T-cell (primary cell): ENCODE data around the gene SPATS2L. TPM values are rescaled to one million over a fixed set of nuclear protein-coding genes. Genes with fewer than 3 reads are reported as not detected.

Source experiments
- ATAC-seq, 4 experiments: fragments of 200-7000 bp in 3 of 4; fragments of 150-1000 bp in 1 of 4; cut with Tn5 transposase; replicated peaks in 1 of 4; 1 replicate in 3 of 4; 2 replicates in 1 of 4; pipeline ENCODE4 v1.10.0; 2021; ENCODE audit warnings: moderate library complexity in 3 of 4, mild to moderate bottlenecking in 2 of 4, moderate number of reproducible peaks in 1 of 4
- CTCF ChIA-PET, 2 donors: fragments of 300-600 bp; sonication (Branson Sonifier 250); formaldehyde crosslinking; loops; one replicate each; lab custom pipeline; 2022; ENCODE audit warnings: antibody characterized with exemption in 2 of 2; lab: Charles Lee
- POLR2A ChIA-PET, 2 donors: fragments of 300-600 bp; sonication (Branson Sonifier 250); formaldehyde crosslinking; loops; one replicate each; lab custom pipeline; 2022; ENCODE audit warnings: antibody characterized with exemption in 2 of 2; lab: Charles Lee
- DNase-seq, 35 experiments: peaks; one replicate each; pipeline versions ENCODE4 v3.0.0 to v3.0.0-alpha.2; 2013 to 2023
- H3K27ac ChIP-seq: one replicate; pipeline ENCODE4 v1.5.1; 2013; ENCODE audit warnings: low read length
- H3K27me3 ChIP-seq, 2 experiments: replicated peaks in 1 of 2; 1 replicate in 1 of 2; 2 replicates in 1 of 2; pipeline versions ENCODE4 v1.6.1 to v1.7.0; 2013; ENCODE audit warnings: low read length in 1 of 2, mixed read lengths in 1 of 2; ENCODE audit not compliant: control insufficient read depth in 2 of 2, insufficient read depth in 2 of 2; ENCODE audit errors: extremely low read depth in 1 of 2
- H3K36me3 ChIP-seq, 2 donors: 1 replicate in 1 of 2; 2 replicates in 1 of 2; pipeline versions ENCODE4 v1.6.1 to v1.7.0; 2013; ENCODE audit warnings: low read length in 1 of 2; ENCODE audit not compliant: control insufficient read depth in 2 of 2, insufficient read depth in 1 of 2; ENCODE audit errors: extremely low read depth in 1 of 2
- H3K4me1 ChIP-seq, 2 experiments: 1 replicate in 1 of 2; 2 replicates in 1 of 2; pipeline versions ENCODE4 v1.6.1 to v1.7.0; 2013; ENCODE audit warnings: low read length in 2 of 2, mixed read lengths in 1 of 2; ENCODE audit not compliant: insufficient read depth in 2 of 2, control insufficient read depth in 1 of 2; ENCODE audit errors: extremely low read depth in 1 of 2
- H3K4me3 ChIP-seq, 2 donors: 1 replicate in 1 of 2; 2 replicates in 1 of 2; pipeline versions ENCODE4 v1.5.1 to v1.7.0; 2013; ENCODE audit warnings: mild to moderate bottlenecking in 2 of 2, low read length in 1 of 2, moderate library complexity in 1 of 2; ENCODE audit not compliant: control insufficient read depth in 1 of 2; ENCODE audit errors: extremely low read depth in 1 of 2
- H3K9me3 ChIP-seq: 2 replicates; pipeline ENCODE4 v1.7.0; 2013
- H3K27ac Mint-ChIP-seq, 2 donors: one replicate each; pipeline ENCODE4 v1.8.0; 2020 to 2021; ENCODE audit warnings: mild to moderate bottlenecking in 2 of 2, mixed read lengths in 2 of 2
- H3K27me3 Mint-ChIP-seq, 2 donors: one replicate each; pipeline ENCODE4 v1.8.0; 2021 to 2022; ENCODE audit warnings: mixed read lengths in 2 of 2
- H3K36me3 Mint-ChIP-seq: one replicate; pipeline ENCODE4 v1.8.0; 2021; ENCODE audit warnings: mixed read lengths
- H3K4me1 Mint-ChIP-seq, 3 donors: one replicate each; pipeline ENCODE4 v1.8.0; 2020 to 2022; ENCODE audit warnings: mixed read lengths in 3 of 3, mild to moderate bottlenecking in 1 of 3
- H3K4me3 Mint-ChIP-seq, 3 donors: one replicate each; pipeline ENCODE4 v1.8.0; 2020 to 2022; ENCODE audit warnings: mild to moderate bottlenecking in 3 of 3, mixed read lengths in 3 of 3, moderate library complexity in 3 of 3
- H3K9me3 Mint-ChIP-seq, 3 donors: one replicate each; pipeline ENCODE4 v1.8.0; 2020 to 2022; ENCODE audit warnings: mixed read lengths in 3 of 3
- whole genome bisulfite sequencing: methylation state at CpG from one replicate; pipeline ENCODE4 v1.1.5; 2013; ENCODE audit warnings: missing lambda C conversion rate; ENCODE audit not compliant: insufficient coverage; 5-methylcytosine and 5-hydroxymethylcytosine counted together
- total RNA-seq, 35 experiments: library from RNA in 6 of 35; stranded (reverse) in 6 of 35; fragments of 120-200 nt in 1 of 35; gene quantifications; one replicate each; pipeline versions ENCODE4 v1.2.1 to v1.2.4 and lab custom pipeline; 2013 to 2026

The SPATS2L gene
- total RNA-seq, 5 donors from 2014 or later (not counting 1 experiment from before 2014, with no cell fraction given): 5.4 to 9.3 (median 5.9) TPM

DNA sequence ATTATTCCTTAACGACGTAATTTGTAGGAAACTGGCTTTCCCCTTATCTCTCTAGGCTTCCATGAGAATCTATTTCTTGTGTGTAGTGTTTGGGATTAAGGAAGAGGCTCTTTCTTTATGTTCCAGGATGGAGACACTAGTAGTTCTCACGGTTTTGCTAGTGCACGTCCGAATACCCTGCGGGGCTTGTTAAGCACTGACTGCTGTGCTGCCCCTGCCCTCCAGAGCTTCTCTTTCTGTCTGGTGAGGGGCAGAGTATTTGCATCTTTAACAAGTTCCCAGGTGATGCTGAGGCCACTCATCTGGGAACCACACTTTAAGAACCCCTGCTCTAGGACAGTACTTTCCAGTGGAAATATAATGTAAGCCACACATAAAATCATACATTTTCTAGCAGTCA is 76.4 kb downstream of the SPATS2L start:
- peaks cover 20 to 30% (median 26%) of the 10 kb centered on the region in 3 donors for H3K4me1 Mint-ChIP-seq
- no peaks in the 10 kb centered on the region for H3K9me3 Mint-ChIP-seq
- no peaks in the 10 kb centered on the region for H3K27me3 Mint-ChIP-seq
- H3K27ac Mint-ChIP-seq: peak overlapping the region in 1 of 2 donors; percentile 48
- Histone ChIP-seq H3K36me3 (no peaks in the 10 kb centered on the region), H3K27ac (no peak overlapping the region), H3K9me3 (no peaks in the 10 kb centered on the region), H3K4me3 (no peak overlapping the region), H3K4me1 (peaks cover 4 to 6% of the 10 kb centered on the region in 2 experiments), H3K27me3 (no peaks in the 10 kb centered on the region)
- H3K4me3 Mint-ChIP-seq: no peak overlapping the region
- ChIA-PET POLR2A (no interaction called here), CTCF (interaction anchor here (1.0 to 1.1 kb wide), 3 partner anchors 8 to 144 kb away, joined by 3 to 4 read pairs (median 4); no protein-coding TSS in a partner anchor)
- DNase-seq (no peak), ATAC-seq (no peak)
- WGBS: 100% methylated on average over 1 of the region's 6 CpGs
- H3K36me3 Mint-ChIP-seq: no peaks in the 10 kb centered on the region

DNA sequence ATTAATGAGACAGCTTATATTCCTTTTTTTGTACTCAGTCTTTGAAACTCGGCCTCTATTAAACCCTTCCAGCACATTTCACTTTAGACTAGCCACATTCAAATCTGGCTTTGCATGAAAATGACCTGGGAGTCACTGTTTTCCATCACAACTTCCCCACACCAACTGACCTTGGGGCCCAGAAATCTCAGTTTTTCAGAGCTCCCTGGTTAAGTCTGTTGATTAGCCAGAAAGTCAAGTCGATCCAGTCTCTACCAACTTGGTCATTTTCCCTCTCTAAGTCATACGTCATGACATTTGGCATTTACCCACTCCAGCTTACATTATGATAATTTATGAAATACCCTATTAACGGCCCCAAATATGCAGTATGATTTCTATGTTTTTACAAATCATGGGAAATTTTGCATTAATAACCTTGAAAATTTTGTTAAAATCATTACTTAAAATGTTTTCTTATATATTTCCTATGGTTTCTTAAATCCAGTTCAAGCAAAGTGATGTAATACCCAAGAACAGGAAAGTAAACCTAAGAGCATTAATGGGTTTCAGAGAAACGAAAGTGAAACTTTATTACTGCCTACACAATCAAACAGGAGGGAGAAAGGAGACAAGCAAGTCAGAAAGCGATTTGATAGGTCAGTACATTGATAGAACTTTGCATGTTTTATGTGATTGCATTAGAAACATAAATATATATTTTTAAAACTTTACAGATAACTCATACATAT is 77.1 kb downstream of the SPATS2L start:
- Mint-ChIP-seq H3K27me3 (no peaks in the 10 kb centered on the region), H3K4me1 (peaks cover 20 to 27% (median 23%) of the 10 kb centered on the region in 3 donors), H3K36me3 (no peaks in the 10 kb centered on the region), H3K27ac (peak overlapping the region; percentile 79 to 84), H3K4me3 (peak overlapping the region; percentile 15 to 60 (median 50)), H3K9me3 (no peaks in the 10 kb centered on the region)
- ATAC-seq: peak; percentile 69 to 87 (median 74)
- Histone ChIP-seq H3K9me3 (no peaks in the 10 kb centered on the region), H3K27me3 (no peaks in the 10 kb centered on the region), H3K4me3 (peak overlapping the region in 1 of 2 donors; percentile 6), H3K4me1 (peaks cover 4 to 6% of the 10 kb centered on the region in 2 experiments), H3K36me3 (no peaks in the 10 kb centered on the region), H3K27ac (peak overlapping the region; percentile 40)
- POLR2A ChIA-PET: interaction anchor here in 1 of 2 donors (1.0 kb wide), 1 partner anchor 142 kb away, joined by 3 read pairs; no protein-coding TSS in a partner anchor
- 86% methylated on average over 1 of the region's 6 CpGs for WGBS
- CTCF ChIA-PET: interaction anchor here (1.0 to 1.1 kb wide), 3 partner anchors 9 to 143 kb away, joined by 3 to 4 read pairs (median 4); no protein-coding TSS in a partner anchor
- peak in 1 of 35 experiments; percentile 63 for DNase-seq

DNA sequence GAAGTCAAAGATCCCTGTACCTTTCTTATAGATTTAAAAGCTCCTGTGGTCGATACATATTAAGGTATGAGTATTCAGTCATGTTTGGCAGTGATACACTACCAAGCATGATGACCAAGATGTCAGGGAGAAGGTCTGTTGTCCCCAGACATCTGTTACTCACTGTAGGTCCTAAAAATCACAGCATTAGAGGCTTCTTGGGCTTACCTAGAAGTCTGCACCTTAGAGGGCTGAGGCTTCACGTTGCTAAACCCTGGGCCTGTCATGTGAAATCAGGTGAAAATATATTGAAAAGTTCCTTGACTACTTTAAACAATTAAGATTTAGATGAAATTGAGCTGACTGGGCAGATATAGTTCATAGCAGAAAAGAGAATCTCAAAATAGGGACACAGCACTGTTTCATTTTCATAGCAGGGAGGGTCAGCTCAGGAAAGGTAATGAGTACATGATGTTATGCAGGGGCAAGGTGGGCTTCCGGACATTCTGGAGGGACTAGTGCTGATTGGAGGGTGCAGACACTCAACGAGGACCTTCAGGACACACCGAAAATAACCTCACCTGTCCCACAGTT is 78.7 kb downstream of the SPATS2L start:
- ATAC-seq: no peak
- Mint-ChIP-seq H3K36me3 (peaks cover 10% of the 10 kb centered on the region), H3K4me3 (no peak overlapping the region), H3K4me1 (peaks cover 20 to 26% (median 23%) of the 10 kb centered on the region in 3 donors), H3K27ac (no peak overlapping the region), H3K27me3 (no peaks in the 10 kb centered on the region), H3K9me3 (no peaks in the 10 kb centered on the region)
- Histone ChIP-seq H3K27me3 (no peaks in the 10 kb centered on the region), H3K9me3 (no peaks in the 10 kb centered on the region), H3K4me3 (no peak overlapping the region), H3K27ac (no peak overlapping the region), H3K4me1 (peaks cover 4 to 6% of the 10 kb centered on the region in 2 experiments), H3K36me3 (no peaks in the 10 kb centered on the region)
- DNase-seq: no peak
- CTCF ChIA-PET: no interaction called here
- 94% methylated on average over 2 of the region's 5 CpGs for WGBS
- POLR2A ChIA-PET: interaction anchor here (0.6 kb wide), 2 partner anchors 33 to 868 kb away, joined by 3 to 5 read pairs; no protein-coding TSS in a partner anchor

DNA sequence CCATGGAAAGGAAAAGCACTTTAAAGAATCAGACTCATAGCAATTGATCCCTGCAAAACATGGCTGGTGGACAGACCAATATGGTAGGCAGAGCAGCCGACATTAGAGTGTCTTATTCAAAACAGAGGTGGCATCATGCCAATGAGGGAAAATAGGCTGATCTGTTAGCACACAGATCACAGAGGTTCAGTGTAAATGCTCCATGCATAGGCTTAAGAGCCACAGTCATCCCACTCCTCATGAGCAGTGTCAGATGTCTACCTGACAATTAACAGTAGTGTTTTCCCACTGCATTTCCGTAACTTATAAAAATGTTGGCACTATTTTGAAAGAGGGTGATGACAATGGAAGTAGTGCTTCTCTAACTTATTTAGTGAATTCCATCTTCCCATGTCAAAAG is 86.7 kb downstream of the SPATS2L start:
- Histone ChIP-seq H3K36me3 (no peaks in the 10 kb centered on the region), H3K4me1 (no peaks in the 10 kb centered on the region), H3K27me3 (no peaks in the 10 kb centered on the region), H3K9me3 (no peaks in the 10 kb centered on the region), H3K27ac (no peak overlapping the region), H3K4me3 (no peak overlapping the region)
- Mint-ChIP-seq H3K4me1 (no peaks in the 10 kb centered on the region), H3K27me3 (no peaks in the 10 kb centered on the region), H3K4me3 (no peak overlapping the region), H3K36me3 (peaks cover 29% of the 10 kb centered on the region), H3K27ac (no peak overlapping the region), H3K9me3 (no peaks in the 10 kb centered on the region)
- DNase-seq (no peak), ATAC-seq (no peak)
- CTCF ChIA-PET: no interaction called here
- WGBS: 88% methylated on average over 1 of the region's 2 CpGs
- POLR2A ChIA-PET: no interaction called here

DNA sequence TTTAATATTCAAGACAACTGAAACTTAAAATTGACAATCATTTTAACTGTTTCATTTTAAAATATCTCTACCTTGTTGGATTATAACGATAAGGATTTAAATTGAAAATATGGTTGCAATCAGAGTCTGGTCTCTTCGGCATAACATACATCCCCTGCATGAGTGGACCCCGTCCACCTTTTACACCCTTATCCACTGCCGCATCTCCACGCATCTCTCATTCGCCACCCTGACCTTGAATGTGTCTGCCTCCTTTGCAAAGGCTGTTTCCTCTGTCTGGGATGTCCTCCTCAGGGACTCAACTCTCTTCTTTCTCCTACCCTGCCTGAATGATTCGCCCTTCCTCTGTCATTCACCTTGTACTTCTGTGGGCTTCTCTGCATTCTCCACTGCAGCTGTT is 87.6 kb downstream of the SPATS2L start:
- CTCF ChIA-PET: no interaction called here
- Mint-ChIP-seq H3K9me3 (no peaks in the 10 kb centered on the region), H3K27ac (no peak overlapping the region), H3K27me3 (no peaks in the 10 kb centered on the region), H3K4me3 (no peak overlapping the region), H3K4me1 (no peaks in the 10 kb centered on the region), H3K36me3 (peaks cover 27% of the 10 kb centered on the region)
- Histone ChIP-seq H3K27ac (no peak overlapping the region), H3K36me3 (no peaks in the 10 kb centered on the region), H3K4me1 (no peaks in the 10 kb centered on the region), H3K9me3 (no peaks in the 10 kb centered on the region), H3K27me3 (no peaks in the 10 kb centered on the region), H3K4me3 (no peak overlapping the region)
- DNase-seq (no peak), ATAC-seq (no peak)
- POLR2A ChIA-PET: no interaction called here
- 94% methylated on average over 5 of the region's 7 CpGs for WGBS

DNA sequence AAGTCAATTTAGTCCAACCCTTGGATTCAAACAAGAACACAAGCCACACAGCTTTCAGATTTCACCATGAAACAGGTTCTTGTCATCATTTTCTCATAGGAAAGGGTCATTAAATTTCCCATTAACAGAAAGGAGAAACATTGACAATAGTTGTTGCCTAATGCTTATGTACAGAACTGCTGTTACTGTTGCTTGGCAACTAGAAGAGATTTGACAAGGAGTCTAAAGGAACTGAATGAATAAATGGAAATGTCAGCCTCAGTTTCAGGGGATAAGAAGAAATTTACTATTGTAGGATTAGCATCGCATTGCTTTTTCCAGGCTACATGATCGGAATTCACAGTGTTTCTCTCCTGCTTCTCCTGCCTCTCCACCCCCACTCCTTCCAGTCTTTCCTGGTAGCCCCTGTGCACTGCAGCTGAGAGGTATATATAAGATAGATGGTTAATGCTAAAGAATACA is 90.3 kb downstream of the SPATS2L start:
- no peaks in the 10 kb centered on the region for H3K9me3 Mint-ChIP-seq
- H3K4me1 Mint-ChIP-seq: no peaks in the 10 kb centered on the region
- H3K27ac Mint-ChIP-seq: no peak overlapping the region
- H3K27me3 ChIP-seq: no peaks in the 10 kb centered on the region
- H3K4me3 ChIP-seq: no peak overlapping the region
- H3K4me1 ChIP-seq: no peaks in the 10 kb centered on the region
- POLR2A ChIA-PET: no interaction called here
- H3K4me3 Mint-ChIP-seq: no peak overlapping the region
- H3K9me3 ChIP-seq: no peaks in the 10 kb centered on the region
- no peak for ATAC-seq
- H3K27ac ChIP-seq: no peak overlapping the region
- no peaks in the 10 kb centered on the region for H3K36me3 ChIP-seq
- peaks cover 17% of the 10 kb centered on the region for H3K36me3 Mint-ChIP-seq
- DNase-seq: no peak
- no peaks in the 10 kb centered on the region for H3K27me3 Mint-ChIP-seq
- CTCF ChIA-PET: no interaction called here
- WGBS: no CpG with 5 or more reads among the region's 2 CpGs
